ENCODE data around the gene SLC27A4.

GRCh38 chr9:128349125-128349524 lies 8.8 kb downstream of the SLC27A4 start:
- TF ChIP-seq CTCF (IDR thresholded peaks at IDR 0.05 in 8 of 11, conservative IDR thresholded peaks at IDR 0.05 in 3 of 11) (no peak), POLR2A (IDR thresholded peaks at IDR 0.05) (no peak)

Data from spleen (tissue), 7 donors.